ENCODE measurements around the gene DSCAML1. TPM values are rescaled to one million over a fixed set of nuclear protein-coding genes. Genes with fewer than 3 reads are reported as not detected.

DSCAML1 gene
- total and polyA plus RNA-seq, 3 donors from 2014 or later, result 1.6 to 6.1 (median 3.0) TPM

DNA sequence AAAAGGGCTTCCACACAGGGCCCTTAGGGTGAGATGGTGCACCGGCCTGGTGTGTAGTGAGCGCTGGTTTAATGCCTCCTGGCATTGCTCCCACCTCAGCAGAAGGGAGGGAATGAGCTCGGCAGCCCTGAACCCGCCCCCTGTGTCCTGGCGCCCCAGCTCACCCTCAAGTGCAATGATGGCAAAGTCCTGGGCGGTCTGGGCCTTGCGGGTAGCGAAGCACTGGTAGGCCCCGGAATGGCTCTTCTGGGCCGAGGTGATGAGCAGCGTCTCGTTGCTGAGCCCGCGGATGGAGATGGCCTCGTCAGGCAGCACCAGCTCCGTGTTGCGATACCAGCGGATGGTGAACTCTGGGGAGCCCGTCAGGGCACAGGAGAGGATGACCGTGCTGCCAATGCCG is 276.1 kb downstream of the DSCAML1 start:
- no peak overlapping the region for H3K4me3 ChIP-seq
- DNase-seq, result no peak
- H3K36me3 ChIP-seq (ENCODE audit: low read depth, missing control alignments), result no peaks in the 10 kb centered on the region
- intact Hi-C loops (cut with DNase I; ENCODE audit: low total_unique reads), result no loop called here
- H3K9me3 ChIP-seq, result no peaks in the 10 kb centered on the region
- peaks cover 9% of the 10 kb centered on the region for H3K4me1 ChIP-seq
- 95 to 96% methylated on average over 19 to 21 of the region's 21 CpGs for WGBS, 2 donors
- TF ChIP-seq POLR2A (IDR thresholded peaks at IDR 0.05), result no peak
- no peak for TF ChIP-seq CTCF (IDR thresholded peaks at IDR 0.05)
- H3K27ac ChIP-seq, result no peak overlapping the region
- no peaks in the 10 kb centered on the region for H3K27me3 ChIP-seq

- peak; percentile 35 for DNase-seq
- intact Hi-C loops (cut with DNase I; ENCODE audit: low total_unique reads), result no loop called here
- Histone ChIP-seq H3K4me1 (peaks cover 9% of the 10 kb centered on the region), H3K27me3 (no peaks in the 10 kb centered on the region), H3K9me3 (no peaks in the 10 kb centered on the region), H3K27ac (no peak overlapping the region), H3K36me3 (ENCODE audit: low read depth, missing control alignments) (no peaks in the 10 kb centered on the region), H3K4me3 (no peak overlapping the region)
- no peak for TF ChIP-seq POLR2A (IDR thresholded peaks at IDR 0.05)
- no peak for TF ChIP-seq CTCF (IDR thresholded peaks at IDR 0.05)
- 80 to 98% methylated on average over 3 of the region's 3 CpGs for WGBS, 2 donors
Observed at GRCh38 chr11:117520201-117520600, 276.8 kb downstream of the DSCAML1 start.

DNA sequence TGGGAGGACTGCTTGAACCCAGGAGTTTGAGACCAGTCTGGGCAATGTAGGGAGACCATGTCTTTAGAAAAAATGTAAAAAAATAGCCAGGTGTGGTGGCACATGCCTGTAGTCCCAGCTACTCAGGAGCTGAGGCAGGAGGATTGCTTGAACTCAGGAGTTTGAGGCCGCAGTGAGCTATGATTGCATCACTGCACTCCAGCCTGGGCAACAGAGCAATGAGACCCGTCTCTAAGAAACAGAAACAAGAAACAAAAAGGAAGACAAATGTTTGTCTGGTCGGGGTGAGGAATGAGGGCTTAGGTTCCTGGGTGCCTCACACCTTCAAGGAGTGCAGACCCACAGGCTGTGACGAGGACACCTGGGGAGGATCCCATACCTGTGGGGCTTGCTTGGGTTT is 277.4 kb downstream of the DSCAML1 start:
- DNase-seq, result no peak
- intact Hi-C loops (cut with DNase I; ENCODE audit: low total_unique reads), result no loop called here
- TF ChIP-seq POLR2A (IDR thresholded peaks at IDR 0.05) (no peak), CTCF (IDR thresholded peaks at IDR 0.05) (no peak)
- Histone ChIP-seq H3K4me1 (peaks cover 9% of the 10 kb centered on the region), H3K27me3 (no peaks in the 10 kb centered on the region), H3K36me3 (ENCODE audit: low read depth, missing control alignments) (no peaks in the 10 kb centered on the region), H3K9me3 (no peaks in the 10 kb centered on the region), H3K27ac (no peak overlapping the region), H3K4me3 (no peak overlapping the region)
- 88 to 93% methylated on average over 4 of the region's 4 CpGs for WGBS, 2 donors

- H3K4me1 ChIP-seq, result peaks cover 9% of the 10 kb centered on the region
- 44 to 53% methylated on average over 8 to 9 of the region's 9 CpGs for WGBS, 2 donors
- H3K36me3 ChIP-seq (ENCODE audit: low read depth, missing control alignments), result no peaks in the 10 kb centered on the region
- H3K4me3 ChIP-seq, result no peak overlapping the region
- H3K9me3 ChIP-seq, result no peaks in the 10 kb centered on the region
- DNase-seq, result peak; percentile 81
- no peaks in the 10 kb centered on the region for H3K27me3 ChIP-seq
- intact Hi-C loops (cut with DNase I; ENCODE audit: low total_unique reads), result no loop called here
- TF ChIP-seq POLR2A (IDR thresholded peaks at IDR 0.05), result no peak
- no peak for TF ChIP-seq CTCF (IDR thresholded peaks at IDR 0.05)
- H3K27ac ChIP-seq, result no peak overlapping the region
Observed at GRCh38 chr11:117519170-117519569, 277.8 kb downstream of the DSCAML1 start.

DNA sequence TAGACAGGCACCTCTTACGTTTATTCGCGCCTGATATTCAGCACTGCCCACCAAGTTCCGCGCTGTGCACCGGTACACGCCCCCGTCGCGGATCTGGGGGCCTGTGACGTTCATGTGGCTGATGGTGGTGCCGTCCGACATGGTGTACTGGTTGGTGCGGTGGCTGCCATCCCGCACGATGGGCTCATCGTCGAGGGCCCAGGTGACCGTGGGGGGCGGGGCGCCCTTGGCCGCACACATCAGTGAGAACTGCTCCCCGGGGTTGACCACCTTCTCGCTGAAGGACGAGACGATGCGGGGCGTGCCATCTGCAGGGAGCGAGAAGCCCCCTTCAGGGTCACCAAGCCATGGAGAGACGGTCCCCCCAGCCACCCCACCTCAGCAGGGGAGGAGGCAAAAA is 278.6 kb downstream of the DSCAML1 start:
- no peak overlapping the region for H3K27ac ChIP-seq
- 95 to 97% methylated on average over 23 to 30 of the region's 30 CpGs for WGBS, 2 donors
- TF ChIP-seq POLR2A (IDR thresholded peaks at IDR 0.05) (no peak), CTCF (IDR thresholded peaks at IDR 0.05) (no peak)
- intact Hi-C loops (cut with DNase I; ENCODE audit: low total_unique reads), result no loop called here
- H3K27me3 ChIP-seq, result no peaks in the 10 kb centered on the region
- H3K9me3 ChIP-seq, result no peaks in the 10 kb centered on the region
- no peak overlapping the region for H3K4me3 ChIP-seq
- H3K36me3 ChIP-seq (ENCODE audit: low read depth, missing control alignments), result no peaks in the 10 kb centered on the region
- DNase-seq, result no peak
- H3K4me1 ChIP-seq, result peaks cover 9% of the 10 kb centered on the region

All from testis (tissue), 3 donors.